LNCaP clone FGC (cell line): Measurements from ENCODE around the gene CATSPERB.
"Not testable (repeated sequence)": the region's sequence is repeated elsewhere in the genome, so short reads cannot be mapped to it uniquely, and the experiment has no call there.

Experiments used
- DNase-seq: peaks from one replicate; pipeline ENCODE4 v3.0.0-alpha.2; 2011; ENCODE audit warnings: low read depth
- H3K4me3 ChIP-seq: 2 replicates; pipeline ENCODE4 v1.5.1; 2011; ENCODE audit warnings: mild to moderate bottlenecking, low read depth, low read length, control low read depth
- CTCF ChIP-seq: IDR thresholded peaks from 2 replicates; pipeline ENCODE4 v1.5.1; 2012; ENCODE audit warnings: mild to moderate bottlenecking; ENCODE audit not compliant: control insufficient read depth, insufficient read depth; ENCODE audit errors: extremely low read depth

Gene CATSPERB

DNA sequence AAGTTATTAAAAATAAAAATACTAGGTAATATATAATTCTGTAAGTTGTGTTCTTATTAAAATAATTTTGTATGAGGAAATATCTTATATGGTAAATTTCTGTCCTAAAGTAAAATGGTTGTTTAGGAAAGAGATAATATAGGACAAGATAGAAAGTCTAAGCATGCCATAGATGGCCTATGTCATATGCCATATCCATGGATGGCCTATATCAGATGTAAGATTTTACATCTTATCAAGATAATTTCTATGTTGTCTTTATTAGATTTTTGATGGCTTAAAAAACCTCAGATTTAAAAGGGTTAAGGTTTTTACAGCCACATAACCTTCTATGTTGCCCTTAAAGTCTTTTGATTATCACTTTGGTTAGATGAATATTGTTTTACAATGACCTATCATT lies 52.6 kb downstream of the CATSPERB start:
- H3K4me3 ChIP-seq = no peak overlapping the region
- DNase-seq = no peak
- no peak for TF ChIP-seq CTCF

DNA sequence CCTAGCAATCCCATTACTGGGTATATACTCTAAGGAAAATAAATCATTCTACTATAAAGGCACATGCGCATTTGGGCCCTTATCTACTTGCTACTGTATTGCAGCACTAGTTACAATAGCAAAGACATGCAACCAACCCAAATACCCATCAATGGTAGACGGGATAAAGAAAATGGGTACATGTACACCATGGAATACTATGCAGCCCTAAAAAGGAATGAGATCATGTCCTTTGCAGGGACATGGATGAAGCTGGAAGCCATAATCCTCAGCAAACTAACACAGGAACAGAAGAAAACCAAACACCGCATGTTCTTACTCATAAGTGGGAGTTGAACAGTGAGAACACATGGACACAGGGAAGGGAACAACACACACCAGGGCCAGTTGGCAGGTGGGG lies 54.2 kb downstream of the CATSPERB start:
- DNase-seq, H3K4me3 ChIP-seq: not testable (repeated sequence)

GRCh38 chr14:91674911-91675310 lies 57.0 kb downstream of the CATSPERB start:
- DNase-seq = no peak
- H3K4me3 ChIP-seq = no peak overlapping the region
- no peak for TF ChIP-seq CTCF

- no peak overlapping the region for H3K4me3 ChIP-seq
- no peak for TF ChIP-seq CTCF
- no peak for DNase-seq
Measured at GRCh38 chr14:91669867-91670266, 62.0 kb downstream of the CATSPERB start.

DNA sequence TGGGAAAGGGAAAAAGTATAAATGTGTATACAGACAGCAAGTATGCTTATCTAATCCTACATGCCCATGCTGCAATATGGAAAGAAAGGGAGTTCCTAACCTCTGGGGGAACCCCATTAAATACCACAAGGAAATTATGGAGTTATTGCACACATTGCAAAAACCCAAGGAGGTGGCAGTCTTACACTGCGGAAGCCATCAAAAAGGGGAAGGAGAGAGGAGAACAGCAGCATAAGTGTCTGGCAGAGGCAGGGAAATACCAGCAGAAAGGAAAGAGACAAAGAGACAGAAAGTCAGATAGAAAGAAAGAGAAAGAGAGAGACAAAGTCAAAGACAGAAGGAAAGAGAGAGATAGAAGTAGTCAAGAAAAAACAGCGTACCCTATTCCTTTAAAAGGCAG lies 64.8 kb downstream of the CATSPERB start:
- not testable (repeated sequence) for DNase-seq

GRCh38 chr14:91660790-91661189 lies 71.1 kb downstream of the CATSPERB start:
- DNase-seq = no peak

More for the DNA sequence above, 64.8 kb downstream of the CATSPERB start:
- not testable (repeated sequence) for H3K4me3 ChIP-seq

DNA sequence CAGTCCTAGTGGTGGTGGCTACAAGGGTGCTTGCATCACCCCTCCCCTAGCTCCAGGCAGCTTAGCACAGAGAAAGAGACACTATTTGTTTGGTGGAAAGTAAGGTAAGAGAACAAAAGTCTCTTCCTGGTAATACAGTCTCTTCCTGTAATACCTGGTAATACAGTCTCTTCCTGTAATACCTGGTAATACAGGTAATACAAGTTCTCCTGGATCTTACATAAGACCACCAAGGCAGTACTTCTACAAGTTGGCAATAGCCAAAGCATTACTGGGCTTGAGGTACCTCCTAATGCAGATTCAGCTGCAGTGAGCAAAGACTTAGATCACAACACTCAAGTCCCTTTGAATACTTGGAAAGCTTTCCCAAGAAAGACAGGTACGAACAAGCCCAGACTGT lies 77.0 kb downstream of the CATSPERB start:
- H3K4me3 ChIP-seq = no peak overlapping the region
- no peak for TF ChIP-seq CTCF
- DNase-seq = no peak

More at GRCh38 chr14:91660790-91661189, 71.1 kb downstream of the CATSPERB start:
- no peak overlapping the region for H3K4me3 ChIP-seq
- no peak for TF ChIP-seq CTCF

- TF ChIP-seq CTCF = no peak
- DNase-seq = no peak
Measured at GRCh38 chr14:91653451-91653850, 78.4 kb downstream of the CATSPERB start.

More at GRCh38 chr14:91653451-91653850, 78.4 kb downstream of the CATSPERB start:
- H3K4me3 ChIP-seq = no peak overlapping the region
